CD4-positive, alpha-beta memory T cell (primary cell): ENCODE results near the gene CCR8. TPM values are rescaled to one million over a fixed set of nuclear protein-coding genes. Genes with fewer than 3 reads are reported as not detected.
A peak's percentile ranks its signal among the peaks of the same experiment; 100 is the strongest.

Experiments used
- CTCF ChIA-PET: fragments of 350-600 bp; sonication (Branson Sonifier 250); formaldehyde crosslinking; loops from one replicate; lab custom pipeline; 2021; ENCODE audit warnings: inconsistent platforms; ENCODE audit not compliant: partially characterized antibody; lab: Charles Lee
- POLR2A ChIA-PET: fragments of 350-600 bp; sonication (Branson Sonifier 250); formaldehyde crosslinking; loops from one replicate; lab custom pipeline; 2021; ENCODE audit not compliant: partially characterized antibody; lab: Charles Lee
- DNase-seq, 5 donors: peaks; one replicate each; pipeline versions ENCODE4 v3.0.0 to v3.0.0-alpha.2; 2020 to 2022; ENCODE audit warnings: mixed read lengths in 1 of 5
- H3K27ac ChIP-seq: one replicate; pipeline ENCODE4 v1.7.0; 2013; ENCODE audit warnings: low read depth, low read length
- H3K27me3 ChIP-seq: 2 replicates; pipeline ENCODE4 v1.7.0; 2013; ENCODE audit warnings: mild to moderate bottlenecking, low read length, moderate library complexity; ENCODE audit not compliant: insufficient read depth
- H3K36me3 ChIP-seq: 2 replicates; pipeline ENCODE4 v1.7.0; 2013; ENCODE audit warnings: mild to moderate bottlenecking, low read length, moderate library complexity; ENCODE audit not compliant: insufficient read depth
- H3K4me1 ChIP-seq: 2 replicates; pipeline ENCODE4 v1.7.0; 2013; ENCODE audit warnings: mild to moderate bottlenecking, low read length, moderate library complexity; ENCODE audit not compliant: insufficient read depth
- H3K4me3 ChIP-seq, 2 donors: one replicate each; pipeline ENCODE4 v1.7.0; 2013; ENCODE audit warnings: low read length in 2 of 2, mild to moderate bottlenecking in 1 of 2
- H3K9me3 ChIP-seq, 2 donors: one replicate each; pipeline ENCODE4 v1.7.0; 2013; ENCODE audit warnings: low read length in 2 of 2, control low read depth in 1 of 2; ENCODE audit not compliant: control insufficient read depth in 1 of 2
- H3K27ac Mint-ChIP-seq, 7 donors: one replicate each; pipeline ENCODE4 v1.8.0; 2020 to 2021; ENCODE audit warnings: mixed read lengths in 7 of 7, mild to moderate bottlenecking in 6 of 7, inconsistent platforms in 3 of 7, moderate library complexity in 3 of 7
- H3K27me3 Mint-ChIP-seq, 2 donors: one replicate each; pipeline ENCODE4 v1.8.0; 2020 to 2021; ENCODE audit warnings: mixed read lengths in 2 of 2
- H3K36me3 Mint-ChIP-seq, 2 donors: one replicate each; pipeline ENCODE4 v1.8.0; 2020 to 2021; ENCODE audit warnings: mixed read lengths in 2 of 2, inconsistent platforms in 1 of 2, mild to moderate bottlenecking in 1 of 2
- H3K4me1 Mint-ChIP-seq, 4 donors: one replicate each; pipeline ENCODE4 v1.8.0; 2020 to 2021; ENCODE audit warnings: mixed read lengths in 4 of 4, mild to moderate bottlenecking in 1 of 4
- H3K4me3 Mint-ChIP-seq, 8 donors: one replicate each; pipeline ENCODE4 v1.8.0; 2020 to 2021; ENCODE audit warnings: mixed read lengths in 8 of 8, mild to moderate bottlenecking in 7 of 8, moderate library complexity in 6 of 8, inconsistent platforms in 3 of 8
- H3K9me3 Mint-ChIP-seq, 8 donors: one replicate each; pipeline ENCODE4 v1.8.0; 2020 to 2021; ENCODE audit warnings: mixed read lengths in 8 of 8, mild to moderate bottlenecking in 5 of 8, inconsistent platforms in 3 of 8, moderate library complexity in 1 of 8
- intact Hi-C: fragments of 100-400 bp; cut with micrococcal nuclease; formaldehyde crosslinking; loops from one replicate; pipeline ENCODE4 v1.15.1; 2023
- polyA plus RNA-seq, 2 donors: library from polyadenylated mRNA; unstranded; fragments of 300-500 nt; fragmentation: Illumina TruSeq; gene quantifications; one replicate each; pipeline ENCODE4 v1.2.3, GENCODE V29; 2021
- total RNA-seq, 2 experiments: library from RNA; stranded (reverse); gene quantifications; one replicate each; pipeline ENCODE4 v1.2.3, GENCODE V29; 2021

Gene CCR8
- total and polyA plus RNA-seq, 4 experiments from 2014 or later, result 5.3 to 12.3 (median 6.2) TPM

DNA sequence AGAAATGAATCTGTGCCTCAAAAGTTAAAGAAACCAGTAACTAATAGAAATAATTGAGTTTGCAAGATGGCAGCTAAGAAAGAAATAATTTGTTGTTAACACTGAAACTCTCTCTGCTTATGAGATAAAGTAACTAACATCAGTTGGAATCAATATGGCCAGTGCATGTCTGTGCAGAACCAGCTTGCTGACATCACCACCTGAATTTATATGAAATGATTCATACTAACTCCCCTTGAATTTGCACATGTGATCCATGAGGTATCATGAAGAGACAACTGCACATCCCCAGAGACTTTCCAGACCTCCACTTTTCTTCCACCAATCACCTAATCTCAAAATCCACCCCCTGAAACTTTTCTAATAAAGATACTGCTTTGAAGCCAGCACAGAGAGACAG lies 43.3 kb downstream of the CCR8 start:
- H3K27ac ChIP-seq, result no peak overlapping the region
- no peak overlapping the region for H3K27ac Mint-ChIP-seq
- no peaks in the 10 kb centered on the region for H3K36me3 Mint-ChIP-seq
- intact Hi-C loops, result no loop called here
- peaks cover 0 to 4% (median 0%) of the 10 kb centered on the region in 8 donors for H3K9me3 Mint-ChIP-seq
- DNase-seq, result no peak
- no peaks in the 10 kb centered on the region for H3K9me3 ChIP-seq
- peaks cover 0 to 1% of the 10 kb centered on the region in 2 donors for H3K27me3 Mint-ChIP-seq
- H3K27me3 ChIP-seq, result no peaks in the 10 kb centered on the region
- ChIA-PET CTCF (interaction anchor here (1.0 to 1.7 kb wide), 4 partner anchors 33 to 246 kb away, joined by 3 to 8 read pairs (median 4); partner anchors contain the start of gene RPSA), POLR2A (no interaction called here)
- H3K36me3 ChIP-seq, result no peaks in the 10 kb centered on the region
- no peak overlapping the region for H3K4me3 Mint-ChIP-seq
- H3K4me3 ChIP-seq, result no peak overlapping the region
- peaks cover 2% of the 10 kb centered on the region for H3K4me1 ChIP-seq
- H3K4me1 Mint-ChIP-seq, result peaks cover 0 to 6% (median 2%) of the 10 kb centered on the region in 4 donors

DNA sequence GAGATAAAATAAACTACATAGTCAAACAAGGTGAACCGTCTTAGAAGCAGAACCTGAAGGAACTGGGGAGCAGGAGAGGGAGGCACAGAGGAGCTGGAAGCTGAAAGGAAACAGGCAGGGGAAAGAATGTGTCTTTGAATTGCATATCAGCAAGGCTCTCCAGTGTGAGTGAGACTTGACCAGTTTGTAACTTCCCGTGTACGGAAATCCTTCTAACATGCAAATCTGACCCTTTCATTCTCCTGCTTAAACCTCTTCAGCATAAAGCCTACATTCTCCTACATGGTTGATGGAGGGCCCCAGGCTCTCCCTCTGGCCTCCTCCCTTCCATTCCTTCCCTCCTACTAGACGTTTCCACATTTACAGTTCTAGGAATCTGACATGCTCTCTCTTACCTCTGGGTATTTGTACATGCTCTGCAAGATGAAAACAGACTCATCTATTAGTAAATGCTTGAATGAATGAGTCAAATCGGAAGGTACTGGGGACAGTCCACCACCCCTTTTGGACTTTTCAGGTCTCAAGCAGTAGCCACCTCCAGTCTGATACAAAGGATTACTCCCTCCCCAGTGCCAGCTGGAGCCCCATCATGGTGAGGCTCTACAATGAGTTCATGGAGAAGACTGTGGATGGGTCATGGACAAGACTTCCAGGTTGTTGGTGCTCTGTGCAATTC lies 47.6 kb downstream of the CCR8 start:
- peak overlapping the region in 1 of 7 donors; percentile 38 for H3K27ac Mint-ChIP-seq
- no peaks in the 10 kb centered on the region for H3K9me3 ChIP-seq
- no peaks in the 10 kb centered on the region for H3K27me3 Mint-ChIP-seq
- H3K36me3 ChIP-seq, result no peaks in the 10 kb centered on the region
- peaks cover 4 to 11% (median 6%) of the 10 kb centered on the region in 4 donors for H3K4me1 Mint-ChIP-seq
- no peak overlapping the region for H3K4me3 Mint-ChIP-seq
- ChIA-PET POLR2A (interaction anchor here (2.8 kb wide), 1 partner anchor 86 kb away, joined by 10 read pairs; no protein-coding TSS in a partner anchor), CTCF (interaction anchor here (0.8 to 6.4 kb wide), 10 partner anchors 10 to 308 kb away, joined by 3 to 73 read pairs (median 4); partner anchors contain the start of gene CCR8)
- no peak overlapping the region for H3K4me3 ChIP-seq
- DNase-seq, result no peak
- H3K9me3 Mint-ChIP-seq, result no peaks in the 10 kb centered on the region
- no peaks in the 10 kb centered on the region for H3K27me3 ChIP-seq
- no peak overlapping the region for H3K27ac ChIP-seq
- intact Hi-C loops, result no loop called here
- no peaks in the 10 kb centered on the region for H3K36me3 Mint-ChIP-seq
- H3K4me1 ChIP-seq, result peaks cover 4% of the 10 kb centered on the region

DNA sequence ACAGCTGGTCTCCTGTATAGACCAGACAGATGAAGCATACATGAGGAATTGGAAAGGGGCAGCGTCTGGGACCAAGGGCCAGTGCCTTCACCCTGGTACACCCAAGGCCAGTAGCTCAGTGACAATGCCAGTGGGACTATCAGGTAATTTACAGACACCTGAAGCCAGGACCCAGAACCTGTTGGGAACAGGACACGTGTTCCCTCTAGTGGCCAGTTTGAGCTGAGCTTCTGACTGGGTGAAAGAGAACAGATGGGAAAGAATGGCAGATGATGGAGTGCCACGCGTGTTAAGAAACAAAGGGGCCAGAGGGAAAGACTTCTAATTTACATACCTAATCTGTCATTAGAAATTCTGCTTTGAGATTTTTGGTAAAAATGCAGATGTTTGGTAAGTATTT lies 48.6 kb downstream of the CCR8 start:
- H3K4me1 ChIP-seq, result peaks cover 11% of the 10 kb centered on the region
- H3K27ac Mint-ChIP-seq, result peak overlapping the region in 2 of 7 donors; percentile 28 to 39
- no peaks in the 10 kb centered on the region for H3K27me3 ChIP-seq
- DNase-seq, result peak; percentile 58 to 69 (median 62)
- POLR2A ChIA-PET, result interaction anchor here (0.6 to 2.8 kb wide), 3 partner anchors 30 to 87 kb away, joined by 3 to 10 read pairs (median 4); no protein-coding TSS in a partner anchor
- H3K27me3 Mint-ChIP-seq, result no peaks in the 10 kb centered on the region
- H3K9me3 ChIP-seq, result no peaks in the 10 kb centered on the region
- H3K4me3 ChIP-seq, result no peak overlapping the region
- intact Hi-C loops, result loop anchor here (1.0 kb wide), 3 partner anchors 86 to 189 kb away; no protein-coding TSS in a partner anchor
- H3K4me1 Mint-ChIP-seq, result peaks cover 4 to 15% (median 8%) of the 10 kb centered on the region in 4 donors
- H3K9me3 Mint-ChIP-seq, result no peaks in the 10 kb centered on the region
- peak overlapping the region in 1 of 8 donors; percentile 18 for H3K4me3 Mint-ChIP-seq
- CTCF ChIA-PET, result interaction anchor here (0.5 to 6.4 kb wide), 21 partner anchors 9 to 403 kb away, joined by 3 to 73 read pairs (median 4); partner anchors contain the start of gene CCR8
- no peak overlapping the region for H3K27ac ChIP-seq
- peaks cover 0 to under 1% of the 10 kb centered on the region in 2 donors for H3K36me3 Mint-ChIP-seq
- H3K36me3 ChIP-seq, result no peaks in the 10 kb centered on the region

- Histone ChIP-seq H3K27ac (no peak overlapping the region), H3K4me3 (no peak overlapping the region), H3K4me1 (peaks cover 11% of the 10 kb centered on the region), H3K27me3 (no peaks in the 10 kb centered on the region), H3K9me3 (no peaks in the 10 kb centered on the region), H3K36me3 (no peaks in the 10 kb centered on the region)
- peaks cover 4 to 21% (median 14%) of the 10 kb centered on the region in 4 donors for H3K4me1 Mint-ChIP-seq
- H3K27me3 Mint-ChIP-seq, result no peaks in the 10 kb centered on the region
- H3K36me3 Mint-ChIP-seq, result peaks cover 0 to 7% of the 10 kb centered on the region in 2 donors
- POLR2A ChIA-PET, result interaction anchor here (0.5 to 2.8 kb wide), 2 partner anchors 88 to 1338 kb away, joined by 3 to 10 read pairs; no protein-coding TSS in a partner anchor
- no peaks in the 10 kb centered on the region for H3K9me3 Mint-ChIP-seq
- CTCF ChIA-PET, result interaction anchor here (0.7 to 6.4 kb wide), 10 partner anchors 8 to 281 kb away, joined by 3 to 73 read pairs (median 4); no protein-coding TSS in a partner anchor
- DNase-seq, result no peak
- no peak overlapping the region for H3K27ac Mint-ChIP-seq
- intact Hi-C loops, result loop anchor here (1.0 kb wide), 3 partner anchors 87 to 190 kb away; no protein-coding TSS in a partner anchor
- no peak overlapping the region for H3K4me3 Mint-ChIP-seq
Observed at GRCh38 chr3:39378957-39379777, 49.7 kb downstream of the CCR8 start.

DNA sequence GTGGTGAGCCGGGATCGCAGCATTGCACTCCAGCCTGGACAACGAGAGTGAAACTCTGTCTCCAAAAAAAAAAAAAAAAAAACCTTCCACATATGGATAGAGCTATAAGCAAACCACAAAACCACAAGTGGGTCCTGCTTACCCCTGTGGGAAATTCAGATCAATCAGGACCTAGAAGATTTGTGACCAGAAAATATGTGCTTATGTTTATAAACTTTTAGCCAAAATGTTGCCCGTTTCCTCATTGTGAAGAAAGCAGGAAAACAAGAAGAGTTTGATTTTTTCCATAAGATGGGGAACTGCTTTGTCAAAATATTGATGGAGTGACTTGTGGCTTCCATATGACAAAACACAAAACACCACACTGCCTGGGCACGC lies 50.3 kb downstream of the CCR8 start:
- Mint-ChIP-seq H3K27me3 (no peaks in the 10 kb centered on the region), H3K36me3 (peaks cover 0 to 7% of the 10 kb centered on the region in 2 donors), H3K4me1 (peaks cover 5 to 27% (median 17%) of the 10 kb centered on the region in 4 donors), H3K9me3 (no peaks in the 10 kb centered on the region), H3K27ac (no peak overlapping the region), H3K4me3 (no peak overlapping the region)
- peaks cover 15% of the 10 kb centered on the region for H3K4me1 ChIP-seq
- ChIA-PET POLR2A (interaction anchor here (2.8 kb wide), 1 partner anchor 89 kb away, joined by 10 read pairs; no protein-coding TSS in a partner anchor), CTCF (interaction anchor here (1.1 to 6.4 kb wide), 4 partner anchors 19 to 189 kb away, joined by 3 to 73 read pairs (median 7); no protein-coding TSS in a partner anchor)
- H3K4me3 ChIP-seq, result no peak overlapping the region
- H3K27me3 ChIP-seq, result no peaks in the 10 kb centered on the region
- no peak overlapping the region for H3K27ac ChIP-seq
- intact Hi-C loops, result loop anchor here (5.0 to 10.0 kb wide), 4 partner anchors 272 to 1145 kb away; partner anchors contain the start of genes EXOG, GORASP1, RPL14 and TTC21A
- DNase-seq, result no peak
- H3K36me3 ChIP-seq, result no peaks in the 10 kb centered on the region
- no peaks in the 10 kb centered on the region for H3K9me3 ChIP-seq

DNA sequence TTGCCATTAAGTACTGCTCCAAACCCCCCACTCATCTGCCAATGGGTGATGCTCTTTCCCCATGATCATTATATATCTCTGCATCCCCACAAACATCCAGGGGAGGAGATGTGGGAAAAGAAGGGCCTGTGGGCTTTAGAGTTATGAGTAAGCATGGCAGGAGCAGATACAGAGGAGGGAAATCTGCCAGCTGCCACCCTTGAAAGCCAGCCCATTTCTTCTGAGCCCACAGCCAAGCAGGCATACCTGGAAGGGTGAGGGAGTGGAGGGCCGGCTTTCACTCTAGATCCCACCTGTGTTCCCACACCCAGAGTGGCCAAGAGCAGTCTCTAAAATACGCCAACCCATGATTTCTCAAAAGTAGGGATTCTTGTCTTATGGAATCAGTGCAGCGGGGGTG lies 51.9 kb downstream of the CCR8 start:
- peak overlapping the region in 4 of 7 donors; percentile 16 to 53 (median 33) for H3K27ac Mint-ChIP-seq
- POLR2A ChIA-PET, result interaction anchor here (1.1 to 1.4 kb wide), 2 partner anchors 11 to 26 kb away, joined by 3 read pairs; no protein-coding TSS in a partner anchor
- H3K4me3 Mint-ChIP-seq, result peak overlapping the region in 1 of 8 donors; percentile 52

More for the DNA sequence above, 51.9 kb downstream of the CCR8 start:
- H3K9me3 Mint-ChIP-seq, result no peaks in the 10 kb centered on the region
- Histone ChIP-seq H3K27ac (no peak overlapping the region), H3K36me3 (no peaks in the 10 kb centered on the region), H3K4me3 (no peak overlapping the region), H3K27me3 (no peaks in the 10 kb centered on the region), H3K9me3 (no peaks in the 10 kb centered on the region), H3K4me1 (peaks cover 32% of the 10 kb centered on the region)
- intact Hi-C loops, result loop anchor here (5.0 to 10.0 kb wide), 4 partner anchors 274 to 1143 kb away; partner anchors contain the start of genes EXOG, GORASP1, RPL14 and TTC21A
- H3K36me3 Mint-ChIP-seq, result peaks cover under 1 to 12% of the 10 kb centered on the region in 2 donors
- CTCF ChIA-PET, result no interaction called here
- DNase-seq, result no peak
- no peaks in the 10 kb centered on the region for H3K27me3 Mint-ChIP-seq
- H3K4me1 Mint-ChIP-seq, result peaks cover 17 to 44% (median 30%) of the 10 kb centered on the region in 4 donors
